Activated naive CD8-positive, alpha-beta T cell treated with anti-CD3 and anti-CD28 coated beads for 36 hours (primary cell): Measurements from ENCODE around the gene MAP3K8. TPM values are rescaled to one million over a fixed set of nuclear protein-coding genes. Genes with fewer than 3 reads are reported as not detected.
"Not testable (repeated sequence)": the region's sequence is repeated elsewhere in the genome, so short reads cannot be mapped to it uniquely, and the experiment has no call there.

Experiments used
- DNase-seq: peaks from one replicate; pipeline ENCODE4 v3.0.0; 2021
- H3K27ac Mint-ChIP-seq: one replicate; pipeline ENCODE4 v1.8.0; 2022; ENCODE audit warnings: mild to moderate bottlenecking, moderate library complexity, mixed read lengths
- H3K27me3 Mint-ChIP-seq: one replicate; pipeline ENCODE4 v1.8.0; 2022; ENCODE audit warnings: mild to moderate bottlenecking, mixed read lengths
- H3K36me3 Mint-ChIP-seq: one replicate; pipeline ENCODE4 v1.8.0; 2021; ENCODE audit warnings: mild to moderate bottlenecking, mixed read lengths
- H3K4me1 Mint-ChIP-seq: one replicate; pipeline ENCODE4 v1.8.0; 2021; ENCODE audit warnings: mixed read lengths
- H3K4me3 Mint-ChIP-seq: one replicate; pipeline ENCODE4 v1.8.0; 2022; ENCODE audit warnings: mild to moderate bottlenecking, moderate library complexity, mixed read lengths
- H3K9me3 Mint-ChIP-seq: one replicate; pipeline ENCODE4 v1.8.0; 2022; ENCODE audit warnings: mixed read lengths
- total RNA-seq, 2 experiments: library from RNA; stranded (reverse); gene quantifications; one replicate each; pipeline ENCODE4 v1.2.3, GENCODE V29; 2021

Gene MAP3K8
- total RNA-seq, 2 experiments from 2014 or later, result 18.0 to 18.5 TPM

GRCh38 chr10:30453764-30454527 lies 20.0 kb downstream of the MAP3K8 start:
- H3K27ac Mint-ChIP-seq, result no peak overlapping the region
- H3K9me3 Mint-ChIP-seq, result no peaks in the 10 kb centered on the region
- H3K4me3 Mint-ChIP-seq, result no peak overlapping the region
- peaks cover 17% of the 10 kb centered on the region for H3K4me1 Mint-ChIP-seq
- DNase-seq, result no peak
- peaks cover 24% of the 10 kb centered on the region for H3K36me3 Mint-ChIP-seq
- no peaks in the 10 kb centered on the region for H3K27me3 Mint-ChIP-seq

- Mint-ChIP-seq H3K27ac (no peak overlapping the region), H3K27me3 (no peaks in the 10 kb centered on the region), H3K4me3 (no peak overlapping the region), H3K36me3 (peaks cover 24% of the 10 kb centered on the region), H3K9me3 (no peaks in the 10 kb centered on the region), H3K4me1 (peaks cover 17% of the 10 kb centered on the region)
- no peak for DNase-seq
These were observed 20.9 kb downstream of the MAP3K8 start for GRCh38 chr10:30454744-30455510.

DNA sequence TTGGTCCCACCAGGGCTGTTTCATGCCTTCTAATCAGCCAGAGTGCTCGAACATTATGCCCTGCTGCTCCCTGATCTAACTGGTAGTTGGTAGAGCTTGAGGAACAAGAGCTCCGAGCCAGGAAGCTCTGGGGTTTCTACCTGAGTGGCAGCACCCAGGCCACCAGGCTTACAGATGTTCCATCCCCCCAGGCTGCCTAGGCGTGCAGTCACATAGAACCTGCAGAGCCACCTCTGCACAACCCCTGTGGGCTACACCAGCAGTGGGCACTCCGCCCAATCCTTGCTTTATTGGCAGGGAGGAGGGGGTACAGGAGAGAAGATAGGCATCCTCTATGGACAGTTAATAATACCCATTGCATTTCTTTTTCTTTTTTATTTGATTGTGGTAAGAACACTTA lies 21.8 kb downstream of the MAP3K8 start:
- peaks cover 17% of the 10 kb centered on the region for H3K4me1 Mint-ChIP-seq
- H3K36me3 Mint-ChIP-seq, result peaks cover 24% of the 10 kb centered on the region
- H3K27me3 Mint-ChIP-seq, result no peaks in the 10 kb centered on the region
- peak; percentile 8 for DNase-seq
- H3K4me3 Mint-ChIP-seq, result no peak overlapping the region
- peak overlapping the region; percentile 65 for H3K27ac Mint-ChIP-seq
- no peaks in the 10 kb centered on the region for H3K9me3 Mint-ChIP-seq

GRCh38 chr10:30456266-30456665 lies 22.3 kb downstream of the MAP3K8 start:
- no peaks in the 10 kb centered on the region for H3K27me3 Mint-ChIP-seq
- peaks cover 17% of the 10 kb centered on the region for H3K4me1 Mint-ChIP-seq
- peak; percentile 7 for DNase-seq
- no peak overlapping the region for H3K4me3 Mint-ChIP-seq
- no peaks in the 10 kb centered on the region for H3K9me3 Mint-ChIP-seq
- peaks cover 25% of the 10 kb centered on the region for H3K36me3 Mint-ChIP-seq
- H3K27ac Mint-ChIP-seq, result peak overlapping the region; percentile 65

- Mint-ChIP-seq H3K36me3 (peaks cover 20% of the 10 kb centered on the region), H3K9me3 (no peaks in the 10 kb centered on the region), H3K27me3 (no peaks in the 10 kb centered on the region), H3K4me3 (no peak overlapping the region), H3K27ac (no peak overlapping the region), H3K4me1 (peaks cover 17% of the 10 kb centered on the region)
- no peak for DNase-seq
These were observed 25.3 kb downstream of the MAP3K8 start for GRCh38 chr10:30459283-30459682.

DNA sequence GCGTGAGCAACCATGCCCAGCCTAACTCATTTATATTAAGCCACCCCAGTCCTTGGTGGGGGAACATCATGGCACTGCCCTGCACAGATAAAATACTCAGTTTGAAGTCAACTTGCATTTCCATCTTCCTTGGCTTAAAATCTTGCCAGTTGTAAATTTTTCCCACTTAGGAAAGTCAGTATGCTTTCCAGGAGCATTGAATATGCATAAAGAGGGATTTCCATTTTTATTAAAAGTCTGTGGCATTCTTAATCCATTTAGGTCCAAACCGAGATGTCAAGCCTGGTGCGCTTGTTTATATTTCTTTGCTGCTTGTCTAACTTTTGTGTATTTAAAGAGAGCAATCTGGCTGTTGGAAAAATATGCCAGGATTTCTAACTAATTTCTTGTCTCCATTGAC lies 26.1 kb downstream of the MAP3K8 start:
- H3K9me3 Mint-ChIP-seq, result no peaks in the 10 kb centered on the region
- no peak overlapping the region for H3K4me3 Mint-ChIP-seq
- no peak for DNase-seq
- H3K27ac Mint-ChIP-seq, result no peak overlapping the region
- peaks cover 13% of the 10 kb centered on the region for H3K4me1 Mint-ChIP-seq
- H3K27me3 Mint-ChIP-seq, result no peaks in the 10 kb centered on the region
- H3K36me3 Mint-ChIP-seq, result peaks cover 19% of the 10 kb centered on the region

- no peak for DNase-seq
- H3K27ac Mint-ChIP-seq, result no peak overlapping the region
- no peak overlapping the region for H3K4me3 Mint-ChIP-seq
- no peaks in the 10 kb centered on the region for H3K27me3 Mint-ChIP-seq
- peaks cover 19% of the 10 kb centered on the region for H3K36me3 Mint-ChIP-seq
- H3K9me3 Mint-ChIP-seq, result no peaks in the 10 kb centered on the region
- no peaks in the 10 kb centered on the region for H3K4me1 Mint-ChIP-seq
These were observed 28.5 kb downstream of the MAP3K8 start for GRCh38 chr10:30462513-30462912.

DNA sequence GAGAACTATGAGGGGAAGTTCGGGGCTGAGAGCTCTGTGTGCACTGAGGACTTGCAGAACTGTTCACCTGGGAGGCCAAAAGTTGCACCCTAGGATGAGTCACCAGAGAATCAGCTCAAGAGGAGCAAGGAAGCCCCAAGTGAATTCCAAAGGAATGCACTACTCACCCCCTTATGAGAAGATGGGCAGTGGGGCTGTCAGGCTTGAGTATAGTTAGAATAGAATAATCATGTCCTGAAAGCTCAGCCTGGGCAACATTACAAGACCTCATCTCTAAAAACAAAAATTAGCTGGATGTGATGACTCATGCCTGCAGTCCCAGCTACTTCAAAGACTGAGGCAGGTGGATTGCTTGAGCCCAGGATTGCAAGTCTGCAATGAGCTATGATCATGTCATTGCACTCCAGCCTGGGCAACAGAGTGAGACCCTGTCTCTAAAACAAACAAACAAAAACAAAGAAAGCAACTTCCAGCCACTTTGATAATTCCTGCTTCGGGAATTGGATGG lies 30.0 kb downstream of the MAP3K8 start:
- no peaks in the 10 kb centered on the region for H3K27me3 Mint-ChIP-seq
- H3K36me3 Mint-ChIP-seq, result peaks cover 17% of the 10 kb centered on the region
- no peak overlapping the region for H3K27ac Mint-ChIP-seq
- DNase-seq, result no peak
- no peaks in the 10 kb centered on the region for H3K9me3 Mint-ChIP-seq
- H3K4me1 Mint-ChIP-seq, result peaks cover 8% of the 10 kb centered on the region
- no peak overlapping the region for H3K4me3 Mint-ChIP-seq

DNA sequence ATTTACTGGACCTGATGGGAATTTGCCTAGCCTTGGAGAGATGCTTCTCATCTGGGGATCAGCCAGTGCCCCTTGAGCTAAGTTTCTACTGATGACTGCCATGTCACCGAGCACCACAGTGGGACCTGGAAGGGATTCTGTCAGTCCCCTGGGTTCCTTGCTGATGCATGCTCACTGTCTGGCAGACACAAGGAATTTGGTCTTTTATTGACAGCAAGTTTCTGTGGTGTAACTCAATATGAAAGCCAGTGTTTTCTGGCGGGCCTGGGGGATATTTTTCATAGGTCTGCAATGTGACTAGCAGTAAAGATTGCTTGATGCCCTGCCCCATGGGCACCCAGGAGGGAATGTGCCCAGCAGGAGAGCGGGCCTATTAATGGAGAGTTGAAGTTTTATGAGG lies 30.7 kb downstream of the MAP3K8 start:
- Mint-ChIP-seq H3K4me3 (no peak overlapping the region), H3K27ac (no peak overlapping the region), H3K9me3 (no peaks in the 10 kb centered on the region), H3K36me3 (peaks cover 13% of the 10 kb centered on the region), H3K27me3 (no peaks in the 10 kb centered on the region), H3K4me1 (peaks cover 8% of the 10 kb centered on the region)
- DNase-seq, result no peak

DNA sequence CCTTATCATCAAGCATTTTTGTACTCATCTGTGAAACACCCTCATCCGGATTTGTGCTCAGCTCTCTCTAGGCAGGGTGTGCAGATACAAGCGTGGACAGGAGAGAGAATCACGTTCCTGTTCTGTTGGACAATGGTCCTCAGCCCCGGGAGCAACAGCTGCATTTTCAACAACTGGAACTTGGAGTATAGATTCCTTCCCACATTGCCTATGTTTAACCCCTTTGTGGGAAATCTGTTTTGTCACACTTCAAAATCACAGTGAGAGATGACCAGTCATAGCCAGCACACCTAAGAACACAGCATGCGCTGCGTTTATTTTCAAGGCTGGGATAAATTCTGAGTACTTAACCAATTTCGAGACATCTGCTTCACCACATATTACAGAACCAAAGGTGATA lies 32.5 kb downstream of the MAP3K8 start:
- Mint-ChIP-seq H3K4me1 (peaks cover 8% of the 10 kb centered on the region), H3K36me3 (no peaks in the 10 kb centered on the region), H3K27ac (no peak overlapping the region), H3K4me3 (no peak overlapping the region), H3K27me3 (no peaks in the 10 kb centered on the region), H3K9me3 (no peaks in the 10 kb centered on the region)
- DNase-seq, result no peak

- no peak overlapping the region for H3K4me3 Mint-ChIP-seq
These were observed 33.8 kb downstream of the MAP3K8 start for GRCh38 chr10:30467651-30468338.

DNA sequence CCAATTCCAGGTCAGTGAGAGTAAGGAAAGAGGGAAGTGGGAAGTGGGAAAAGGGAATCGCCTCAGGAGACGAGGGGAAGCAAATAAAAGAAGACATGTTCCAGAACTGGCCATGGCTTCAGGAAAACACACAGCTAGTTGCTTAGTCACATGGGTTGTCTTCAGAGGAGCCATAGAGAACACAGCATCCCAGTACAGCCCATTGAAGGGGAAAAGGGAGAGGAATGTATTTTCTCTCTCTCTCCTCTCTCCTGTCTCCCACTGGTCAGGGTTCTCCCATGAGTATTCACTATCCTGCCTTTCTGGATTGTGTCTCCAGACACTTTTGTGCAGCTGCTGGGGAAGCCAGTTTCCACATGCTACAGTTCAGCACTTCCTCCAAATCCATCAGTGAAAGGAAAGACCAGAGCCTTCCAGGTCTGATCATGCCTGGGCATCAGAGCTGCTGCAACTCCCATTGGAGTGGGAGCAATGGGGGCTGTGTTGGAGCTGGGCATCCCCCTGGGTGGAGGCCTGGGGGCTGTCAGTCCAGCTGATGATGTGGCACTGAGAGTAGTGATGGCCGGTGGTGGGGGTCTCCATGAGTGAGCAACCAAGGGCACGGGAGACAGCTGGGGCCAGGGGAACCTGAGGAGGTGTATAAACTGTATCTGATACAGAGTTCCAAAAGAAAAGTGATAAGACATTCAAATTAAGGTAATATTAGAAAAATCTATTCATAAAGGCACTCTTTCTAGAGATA lies 38.6 kb downstream of the MAP3K8 start:
- no peak for DNase-seq
- no peaks in the 10 kb centered on the region for H3K9me3 Mint-ChIP-seq
- H3K4me1 Mint-ChIP-seq, result peaks cover 13% of the 10 kb centered on the region
- H3K4me3 Mint-ChIP-seq, result no peak overlapping the region
- H3K36me3 Mint-ChIP-seq, result no peaks in the 10 kb centered on the region
- no peak overlapping the region for H3K27ac Mint-ChIP-seq
- H3K27me3 Mint-ChIP-seq, result peaks cover 5% of the 10 kb centered on the region

More at GRCh38 chr10:30467651-30468338, 33.8 kb downstream of the MAP3K8 start:
- Mint-ChIP-seq H3K9me3 (no peaks in the 10 kb centered on the region), H3K36me3 (no peaks in the 10 kb centered on the region), H3K4me1 (peaks cover 8% of the 10 kb centered on the region), H3K27ac (no peak overlapping the region), H3K27me3 (no peaks in the 10 kb centered on the region)
- DNase-seq, result no peak

DNA sequence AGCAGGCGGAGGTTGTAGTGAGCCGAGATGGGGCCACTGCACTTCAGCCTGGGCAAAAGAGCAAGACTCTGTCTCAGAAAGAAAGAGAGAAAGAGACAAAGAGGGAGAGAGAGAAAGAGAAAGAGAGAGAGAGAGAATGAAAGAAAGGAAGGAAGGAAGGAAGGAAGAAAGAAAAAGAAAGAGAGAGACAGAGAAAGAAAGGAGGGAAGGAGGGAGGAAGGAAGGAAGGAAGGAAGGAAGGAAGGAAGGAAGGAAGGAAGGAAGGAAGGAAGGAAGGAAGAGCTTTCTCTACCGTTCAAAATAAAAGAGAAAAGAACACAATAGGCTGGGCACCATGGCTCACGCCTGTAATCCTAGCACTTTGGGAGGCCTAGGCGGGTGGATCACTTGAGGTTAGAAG lies 41.5 kb downstream of the MAP3K8 start:
- not testable (repeated sequence) for H3K4me1 Mint-ChIP-seq, H3K27ac Mint-ChIP-seq, H3K4me3 Mint-ChIP-seq, H3K9me3 Mint-ChIP-seq, H3K36me3 Mint-ChIP-seq, H3K27me3 Mint-ChIP-seq, DNase-seq

GRCh38 chr10:30476511-30477155 lies 42.6 kb downstream of the MAP3K8 start:
- Mint-ChIP-seq H3K27ac (no peak overlapping the region), H3K4me3 (no peak overlapping the region), H3K9me3 (peaks cover 4% of the 10 kb centered on the region), H3K27me3 (peaks cover 5% of the 10 kb centered on the region), H3K4me1 (peaks cover 5% of the 10 kb centered on the region), H3K36me3 (peaks cover 2% of the 10 kb centered on the region)
- DNase-seq, result no peak
